GM21619 (cell line): ENCODE results near the gene SYCP2.
"Not testable (repeated sequence)": the region's sequence is repeated elsewhere in the genome, so short reads cannot be mapped to it uniquely, and the experiment has no call there.

Experiments
- ATAC-seq: cut with Tn5 transposase; IDR thresholded peaks from one replicate; pipeline ENCODE4 v1.9.1; 2021; ENCODE audit not compliant: unreplicated experiment

SYCP2 gene

DNA sequence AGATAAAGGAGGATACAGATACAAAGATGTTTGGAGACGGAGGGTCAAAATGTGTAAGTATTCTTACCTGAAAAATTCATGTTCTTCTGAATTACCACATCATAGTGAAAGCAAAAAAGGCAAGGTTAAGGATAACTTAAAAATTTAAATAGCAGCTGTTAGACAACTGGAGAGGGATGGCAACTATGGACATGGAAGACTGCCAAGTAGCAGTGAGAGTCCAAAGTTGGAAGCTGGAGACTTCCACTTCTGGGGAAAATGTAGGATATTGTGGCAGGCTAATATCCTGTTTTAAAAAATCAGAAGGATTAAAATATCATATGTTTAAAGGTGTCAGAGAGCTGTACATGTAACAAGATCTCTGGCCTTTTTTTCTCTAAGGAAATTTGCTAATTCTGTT, 29.8 kb downstream of the SYCP2 start:
- no peak for ATAC-seq

DNA sequence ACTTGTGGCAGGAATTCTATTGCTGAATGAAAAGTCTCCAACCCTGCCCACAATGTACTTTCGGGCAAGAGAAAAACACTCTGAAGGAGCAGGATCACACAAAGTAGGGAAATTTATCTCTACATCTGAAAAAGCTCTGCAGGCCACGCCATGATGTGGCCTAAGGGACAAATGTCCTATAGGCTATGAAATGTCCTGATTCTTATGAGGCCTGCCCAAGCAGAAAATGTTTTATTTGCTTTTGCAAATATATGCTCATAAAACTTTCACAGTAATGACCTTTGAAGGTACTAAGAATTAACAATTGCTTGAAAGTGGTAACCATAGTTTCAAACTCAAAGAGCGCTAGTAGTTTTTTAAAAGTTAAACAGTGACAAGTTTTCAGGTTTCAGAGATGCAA, 31.0 kb downstream of the SYCP2 start:
- ATAC-seq = no peak

DNA sequence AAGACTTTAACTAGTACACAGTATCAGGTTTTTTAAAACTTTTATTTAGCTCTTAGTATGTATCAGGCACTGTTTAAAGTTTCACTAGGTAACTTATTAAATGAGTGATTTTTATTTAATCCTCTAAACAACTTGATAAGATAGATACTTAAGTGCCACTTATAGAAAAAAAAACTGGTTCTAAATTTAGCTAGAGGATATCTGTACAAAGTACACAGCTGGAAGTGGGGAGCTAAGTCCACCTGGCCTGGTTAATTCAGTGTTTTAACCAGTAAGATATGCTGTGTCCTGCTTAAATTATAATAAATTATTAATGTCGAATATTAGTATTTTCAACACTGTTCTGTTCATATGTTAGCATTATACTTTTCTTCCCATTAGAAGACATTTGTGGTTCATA, 37.5 kb downstream of the SYCP2 start:
- ATAC-seq = no peak

DNA sequence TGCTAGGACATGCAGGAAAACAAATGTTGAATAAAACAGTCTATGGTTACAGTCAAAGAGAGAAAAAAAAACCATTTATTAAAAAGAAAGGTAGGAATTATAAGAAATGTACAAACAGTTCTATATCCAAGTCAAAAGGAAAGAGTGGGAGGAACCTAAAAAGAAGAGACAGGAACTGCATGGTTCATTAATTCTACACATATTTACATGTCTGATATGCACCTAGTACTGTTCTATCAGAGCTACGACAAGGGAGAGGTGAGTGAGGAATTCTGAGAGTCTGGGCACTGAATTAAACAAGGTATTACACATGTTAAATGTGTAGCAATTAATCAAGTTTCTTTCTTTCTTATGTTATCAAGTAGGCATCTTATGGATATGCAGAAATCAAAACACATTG, 41.9 kb downstream of the SYCP2 start:
- ATAC-seq = no peak

DNA sequence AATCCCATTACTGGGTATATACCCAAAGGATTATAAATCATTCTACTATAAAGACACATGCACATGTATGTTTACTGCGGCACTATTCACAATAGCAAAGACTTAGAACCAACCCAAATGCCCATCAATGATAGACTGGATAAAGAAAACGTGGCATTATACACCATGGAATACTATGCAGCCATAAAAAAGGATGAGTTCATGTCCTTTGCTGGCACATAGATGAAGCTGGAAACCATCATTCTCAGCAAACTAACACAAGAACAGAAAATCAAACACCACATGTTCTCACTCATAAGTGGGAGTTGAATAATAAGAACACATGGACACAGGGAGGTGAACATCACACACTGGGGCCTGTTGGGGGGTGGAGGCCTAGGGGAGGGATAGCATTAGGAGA, 43.4 kb downstream of the SYCP2 start:
- ATAC-seq = not testable (repeated sequence)

DNA sequence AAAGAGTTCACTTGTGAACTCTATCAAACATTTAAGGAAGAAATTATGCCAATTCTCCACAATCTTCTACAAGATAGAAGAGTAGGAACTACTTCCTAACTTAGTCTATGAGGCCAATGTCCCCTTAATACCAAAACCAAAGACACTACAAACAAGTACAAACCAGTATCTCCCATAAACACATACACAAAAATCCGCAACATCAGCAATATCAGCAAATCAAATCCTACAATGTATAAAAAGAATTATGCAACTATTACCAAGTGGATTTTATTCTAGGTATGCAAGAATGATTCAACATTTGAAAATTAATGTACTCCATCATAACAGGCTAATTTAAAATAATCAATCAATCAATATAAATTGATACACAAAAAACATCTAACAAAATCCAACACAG, 45.4 kb downstream of the SYCP2 start:
- ATAC-seq = no peak

DNA sequence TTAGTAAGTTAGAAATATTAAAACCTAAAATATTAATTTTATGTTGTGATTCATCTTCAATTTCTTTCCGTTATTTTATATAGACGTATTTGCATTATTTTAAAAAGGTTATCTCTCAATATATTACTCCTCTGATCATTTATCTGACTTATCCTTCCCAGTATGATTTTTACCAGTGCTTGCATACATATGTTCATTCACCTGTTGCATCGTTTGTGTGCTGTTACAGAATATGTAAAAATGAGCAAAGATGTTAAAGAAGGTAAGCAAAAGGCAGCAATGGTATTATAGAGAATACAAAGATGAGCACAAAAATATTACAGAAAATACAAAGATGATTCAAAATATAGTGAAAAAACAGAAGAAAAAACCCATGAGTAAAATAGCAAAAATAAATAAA, 48.9 kb downstream of the SYCP2 start:
- no peak for ATAC-seq

DNA sequence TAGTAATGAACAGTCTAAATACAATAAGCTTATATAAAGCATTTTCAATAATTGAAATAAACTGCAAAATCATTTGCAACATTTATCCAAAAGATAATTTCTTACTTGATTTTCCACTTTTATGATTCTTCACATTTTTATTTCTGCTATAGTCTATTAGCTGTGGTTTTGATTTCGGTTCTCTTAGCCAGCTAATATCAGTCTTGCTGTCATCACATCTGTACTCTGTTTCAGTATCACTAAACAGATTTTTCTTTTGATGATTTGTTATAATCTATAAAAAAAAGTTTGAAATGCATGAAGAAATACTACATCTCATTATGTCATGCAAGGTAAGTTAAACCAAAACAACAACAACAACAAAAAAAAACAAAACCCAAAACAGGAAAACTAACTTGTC, 53.2 kb downstream of the SYCP2 start:
- no peak for ATAC-seq

DNA sequence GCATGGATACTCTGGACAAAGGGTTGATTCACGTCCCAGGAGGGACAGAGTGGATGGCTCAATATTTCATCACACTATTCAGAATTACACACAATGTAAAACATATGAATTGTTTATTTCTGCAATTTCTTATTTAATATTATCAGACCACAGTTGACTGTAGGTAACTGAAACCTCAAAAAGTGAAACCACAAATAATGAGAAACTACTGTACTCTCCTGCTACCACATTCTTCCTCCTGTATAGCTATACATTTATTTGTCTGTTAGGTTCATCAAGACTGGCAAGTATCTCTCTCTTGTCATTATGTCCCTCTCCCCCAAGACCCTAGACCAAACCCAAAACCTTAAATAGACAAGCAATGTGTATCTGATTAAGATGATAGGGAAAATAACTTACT, 60.0 kb downstream of the SYCP2 start:
- ATAC-seq = no peak

DNA sequence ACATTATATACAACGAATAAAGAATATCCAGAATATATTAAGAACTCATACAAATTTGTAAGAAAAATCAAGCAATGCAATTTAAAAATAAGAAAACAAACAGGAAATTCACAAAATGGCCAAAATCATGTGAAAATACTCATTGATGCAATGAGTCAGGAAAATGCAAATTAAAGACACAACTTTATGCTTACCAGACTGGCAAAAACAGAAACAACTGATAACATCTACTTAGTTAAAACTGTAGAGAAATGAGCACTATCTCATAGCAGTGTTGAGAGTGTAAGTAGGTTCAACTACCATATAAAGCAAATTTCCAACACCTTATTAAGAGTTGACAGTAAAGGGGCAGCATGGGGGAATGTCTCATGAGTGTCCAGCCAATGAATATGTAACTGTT, 62.3 kb downstream of the SYCP2 start:
- ATAC-seq = no peak

DNA sequence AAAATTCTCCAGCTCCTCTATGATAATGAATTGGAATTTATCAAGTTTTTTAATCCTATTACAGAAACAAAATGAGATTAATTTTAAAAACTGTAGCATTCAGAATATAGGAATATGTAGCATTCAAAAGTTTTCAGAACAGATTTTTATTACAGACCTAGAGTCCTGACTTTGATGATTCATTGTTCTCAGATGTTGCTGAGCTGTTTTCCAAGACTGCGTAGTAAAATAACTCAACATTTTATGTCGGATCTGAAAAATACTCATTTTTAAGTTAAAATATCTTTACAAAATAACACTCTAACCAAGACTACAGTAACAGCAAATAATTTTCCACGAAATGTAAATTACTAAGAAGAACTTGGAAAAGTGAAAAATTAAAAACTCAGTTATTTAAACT, 67.1 kb downstream of the SYCP2 start:
- ATAC-seq = no peak

DNA sequence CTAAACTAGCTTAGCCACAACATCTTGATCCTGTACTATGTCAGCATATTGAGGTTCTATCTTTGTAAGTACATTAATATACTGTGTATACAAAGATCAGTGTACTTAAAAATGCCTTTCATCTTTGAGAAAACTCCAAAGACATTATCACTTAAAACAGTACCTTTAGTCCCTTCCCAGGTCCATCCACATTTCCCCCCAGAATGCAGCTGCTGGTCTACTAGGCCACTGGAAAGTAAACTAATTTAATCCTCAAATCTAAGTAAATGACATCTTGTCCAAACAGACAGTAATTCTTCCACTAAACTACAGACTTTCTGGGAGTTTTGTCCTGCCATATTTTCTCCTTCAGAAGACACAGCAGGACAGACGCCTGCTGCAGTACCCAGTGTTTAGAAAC, 68.7 kb downstream of the SYCP2 start:
- no peak for ATAC-seq

DNA sequence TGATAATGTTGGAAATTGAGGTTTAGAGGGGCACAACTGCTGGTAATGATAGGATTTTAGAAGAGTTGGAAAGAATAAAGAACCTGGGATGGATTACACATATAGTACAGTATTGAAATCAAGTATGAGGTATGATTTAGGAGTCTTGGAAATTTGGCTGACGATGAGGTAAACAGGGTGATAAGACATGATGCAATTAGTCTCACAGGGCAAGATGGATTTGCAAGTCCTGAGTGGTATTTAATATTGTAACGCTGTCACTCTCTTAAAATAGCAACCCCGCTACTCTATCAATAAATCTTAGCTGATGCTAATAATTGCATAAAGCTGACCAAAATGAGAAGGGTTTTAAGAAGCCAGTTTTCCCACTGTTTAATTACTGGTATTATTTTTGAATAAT, 70.4 kb downstream of the SYCP2 start:
- no peak for ATAC-seq

DNA sequence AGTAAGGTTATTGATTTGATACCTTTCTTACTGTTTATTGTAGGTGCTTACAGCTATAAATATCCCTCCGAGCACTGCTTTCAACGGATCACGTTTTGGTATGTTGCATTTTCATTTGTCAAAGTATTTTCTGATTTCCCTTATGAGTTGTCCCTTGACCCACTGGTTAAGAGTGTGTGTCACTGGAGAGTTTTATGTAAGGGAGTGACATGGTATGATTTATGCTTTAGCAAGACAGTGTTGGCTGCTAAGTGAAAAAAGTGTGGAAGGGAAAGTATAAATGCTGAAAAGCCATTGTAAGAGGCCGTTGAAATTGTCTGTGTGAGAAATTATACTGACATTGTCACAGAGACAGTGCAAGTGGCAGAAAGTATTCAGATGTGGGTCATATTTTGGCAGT, 72.0 kb downstream of the SYCP2 start:
- no peak for ATAC-seq

DNA sequence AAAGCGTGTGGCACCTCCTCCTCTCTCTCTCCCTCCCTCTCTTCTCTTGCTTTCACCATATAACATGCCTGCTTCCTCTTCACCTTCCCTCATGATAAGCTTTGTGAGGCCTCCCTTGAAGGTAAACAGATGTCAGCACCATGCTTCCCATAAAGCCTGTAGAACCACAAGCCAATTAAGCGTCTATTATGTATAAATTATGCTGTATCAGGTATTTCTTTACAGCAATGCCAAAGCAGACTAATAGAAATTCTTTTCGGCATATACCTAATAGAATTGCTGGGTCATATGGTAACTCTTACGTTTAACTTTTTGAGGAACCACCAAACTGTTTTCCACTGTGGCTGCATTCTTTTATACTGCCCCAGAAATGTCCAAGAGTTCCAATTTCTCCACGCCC, 75.0 kb downstream of the SYCP2 start:
- no peak for ATAC-seq

DNA sequence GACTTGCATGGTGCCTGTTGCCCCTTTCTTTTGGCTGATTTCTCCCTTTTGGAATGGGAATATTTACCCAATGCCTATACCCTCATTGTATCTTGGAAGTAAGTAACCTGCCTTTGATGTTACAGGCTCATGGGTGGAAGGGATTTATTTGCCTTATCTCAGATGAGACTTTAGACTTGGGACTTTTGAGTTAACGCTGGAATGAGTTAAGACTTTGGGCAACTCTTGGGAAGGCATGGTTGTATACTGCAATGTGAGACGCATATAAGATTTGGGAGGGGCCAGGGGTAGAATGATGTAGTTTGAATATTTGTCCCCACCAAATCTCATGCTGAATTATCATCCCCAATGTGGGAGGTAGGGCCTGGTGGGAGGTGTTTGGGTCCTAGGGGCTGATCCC, 75.5 kb downstream of the SYCP2 start:
- ATAC-seq = no peak

DNA sequence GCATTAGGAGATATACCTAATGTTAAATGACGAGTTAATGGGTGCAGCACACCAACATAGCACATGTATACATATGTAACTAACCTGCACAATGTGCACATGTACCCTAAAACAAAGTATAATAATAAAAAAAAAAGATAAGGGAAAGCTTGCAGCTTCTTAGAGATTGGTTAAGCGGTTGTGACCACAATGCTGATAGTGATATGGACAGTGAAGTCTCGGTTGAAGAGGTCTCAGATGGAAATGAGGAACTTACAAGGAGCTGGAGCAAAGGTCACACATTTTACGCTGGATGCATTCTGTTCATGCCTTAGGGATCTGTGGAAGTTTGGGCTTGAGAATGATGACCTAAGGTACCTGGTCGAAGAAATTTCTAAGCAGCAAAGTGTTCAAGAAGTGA, 76.5 kb downstream of the SYCP2 start:
- not testable (repeated sequence) for ATAC-seq

DNA sequence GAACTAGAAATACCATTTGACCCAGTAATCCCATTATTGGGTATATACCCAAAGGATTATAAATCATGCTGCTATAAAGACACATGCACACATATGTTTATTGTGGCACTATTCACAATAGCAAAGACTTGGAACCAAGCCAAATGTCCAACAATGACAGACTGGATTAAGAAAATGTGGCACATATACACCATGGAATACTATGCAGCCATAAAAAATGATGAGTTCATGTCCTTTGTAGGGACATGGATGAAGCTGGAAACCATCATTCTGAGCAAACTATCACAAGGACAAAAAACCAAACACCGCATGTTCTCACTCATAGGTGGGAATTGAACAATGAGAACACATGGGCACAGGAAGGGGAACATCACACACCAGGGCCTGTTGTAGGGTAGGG, 76.9 kb downstream of the SYCP2 start:
- not testable (repeated sequence) for ATAC-seq

DNA sequence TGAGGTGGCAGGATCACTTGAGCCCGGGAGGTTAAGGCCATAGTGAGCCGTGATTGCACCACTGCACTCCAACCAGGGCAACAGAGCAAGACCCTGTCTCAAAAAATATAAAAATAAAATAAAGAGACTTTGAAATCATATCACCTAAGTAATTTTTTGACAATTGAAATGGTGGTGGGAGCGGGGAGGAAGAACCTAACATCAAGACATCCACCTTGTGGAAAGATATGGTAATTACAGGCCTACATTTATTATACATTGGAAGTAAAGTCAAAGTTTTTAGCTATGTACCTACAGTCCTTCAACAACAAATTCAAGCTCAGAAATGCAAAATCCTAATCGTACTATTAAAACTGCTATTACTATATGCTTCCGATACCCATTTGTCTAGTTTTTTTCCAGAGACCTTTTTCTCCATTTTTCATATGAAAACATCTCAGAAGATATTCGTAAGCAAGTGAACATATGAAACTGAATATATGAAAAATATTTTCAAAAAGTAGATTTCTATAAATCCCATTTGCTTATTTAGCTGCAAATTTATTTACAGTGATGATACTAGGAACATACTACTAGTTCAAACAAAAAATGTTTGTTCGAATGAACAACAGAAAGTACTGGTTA, 83.3 kb downstream of the SYCP2 start:
- ATAC-seq = peak; percentile 67

DNA sequence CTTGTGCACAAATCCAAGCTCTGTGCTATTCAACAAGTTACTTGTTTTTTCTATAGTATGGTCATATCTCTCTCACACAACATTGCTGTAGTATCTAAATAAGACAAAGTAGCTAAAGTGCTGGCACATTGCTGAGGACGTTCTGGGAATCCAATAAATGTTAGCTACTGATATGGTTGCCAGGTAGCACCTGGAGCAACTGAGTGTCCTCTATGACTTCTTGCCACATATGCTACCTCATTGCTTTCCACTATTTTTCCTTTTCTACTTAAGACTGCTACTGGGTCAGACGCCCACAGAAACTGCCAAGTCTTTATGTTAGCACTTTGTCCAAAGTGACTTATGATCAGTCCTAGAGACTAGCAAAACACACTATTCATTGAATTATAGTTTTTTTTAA, 85.3 kb downstream of the SYCP2 start:
- no peak for ATAC-seq

DNA sequence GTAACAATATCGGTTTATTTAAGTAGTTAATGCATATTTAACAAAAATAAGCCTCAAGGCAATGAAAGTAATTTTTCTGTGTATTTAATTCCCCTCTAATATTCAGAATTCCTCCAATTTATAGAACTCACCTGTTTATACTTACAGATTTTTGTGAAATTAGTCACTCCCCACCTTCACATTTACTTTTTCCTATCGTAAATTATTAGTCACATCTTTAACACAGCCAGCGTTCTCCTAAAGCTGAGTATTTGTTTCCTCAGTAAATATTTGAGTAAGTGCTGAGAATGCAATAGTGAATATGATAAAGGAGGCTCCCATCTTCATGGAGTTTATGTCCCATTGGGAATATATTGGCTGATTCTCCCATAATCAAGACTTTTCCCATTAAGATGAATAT, 88.0 kb downstream of the SYCP2 start:
- no peak for ATAC-seq

DNA sequence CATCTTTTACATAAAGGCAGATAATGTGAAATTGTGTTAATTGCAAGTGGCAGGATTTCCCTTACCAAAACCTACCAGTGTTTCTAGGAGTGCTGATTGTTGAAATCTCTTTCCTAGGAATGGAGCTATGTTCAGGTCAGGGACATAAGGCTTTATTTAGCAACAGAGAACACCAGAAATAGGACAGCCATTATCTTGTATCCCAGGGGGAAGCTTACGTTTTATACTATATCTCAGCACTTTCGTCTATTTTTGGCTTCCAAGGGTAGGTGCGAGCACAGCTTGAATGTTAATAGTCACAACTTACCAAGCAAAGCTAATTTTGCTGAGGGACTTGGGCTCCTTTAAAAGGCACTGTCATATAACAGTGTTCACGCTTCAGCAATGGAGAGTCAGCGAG, 94.0 kb downstream of the SYCP2 start:
- no peak for ATAC-seq

DNA sequence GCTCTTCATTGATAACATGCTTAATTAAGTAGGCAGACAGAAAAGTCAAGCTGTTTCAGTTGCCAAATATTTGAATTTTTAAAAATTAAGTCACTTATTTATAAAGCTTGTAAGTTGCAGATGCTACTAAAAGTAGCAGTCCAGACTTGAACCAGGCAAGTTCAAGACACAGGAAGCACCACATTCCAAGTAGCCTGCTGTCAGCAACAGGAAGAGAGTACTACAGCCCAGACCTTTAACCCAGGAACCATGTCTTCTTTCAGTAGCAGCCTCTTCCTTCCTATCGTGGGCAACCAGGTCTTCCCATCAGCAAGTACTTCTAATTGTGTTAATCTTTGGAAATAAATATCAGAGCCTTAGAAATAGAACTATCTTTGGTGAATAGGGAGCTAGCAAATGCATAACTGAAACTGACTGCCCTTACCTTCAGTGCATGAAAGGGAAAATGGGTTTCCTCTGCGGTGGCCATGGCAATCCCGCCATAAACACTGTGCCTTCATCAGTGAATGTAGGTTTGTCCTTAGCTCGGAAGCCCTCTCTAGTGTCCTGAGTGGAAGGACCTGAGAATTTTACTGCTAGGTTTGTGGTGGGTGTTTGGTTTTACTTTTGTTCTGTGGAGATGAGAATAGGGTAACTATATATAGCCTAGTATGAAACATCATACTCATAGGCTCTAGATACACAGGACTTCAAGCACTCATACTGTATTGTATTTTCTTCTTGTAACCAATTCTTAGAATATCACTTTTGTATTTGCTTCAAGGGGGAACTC, 95.6 kb downstream of the SYCP2 start:
- ATAC-seq = peak; percentile 82
